Keratinocyte (primary cell): ENCODE measurements around the gene ABLIM1. TPM values are rescaled to one million over a fixed set of nuclear protein-coding genes. Genes with fewer than 3 reads are reported as not detected.
A peak's percentile ranks its signal among the peaks of the same experiment; 100 is the strongest.

ENCODE experiments used
- DNase-seq: peaks from one replicate; pipeline ENCODE4 v3.0.0-alpha.2; 2011; ENCODE audit warnings: low read depth, missing footprints, low spot score
- FAIRE-seq: peaks from 2 replicates; lab custom pipeline; 2011; peaks lifted over from hg19 to GRCh38; lab: Jason Lieb, UNC
- H2AFZ ChIP-seq: 2 replicates; pipeline ENCODE4 v1.6.0; 2012; ENCODE audit warnings: low read length, control low read depth, inconsistent platforms; ENCODE audit not compliant: control insufficient read depth
- H3K27ac ChIP-seq: 2 replicates; pipeline ENCODE4 v1.5.1; 2011; ENCODE audit warnings: low read length; ENCODE audit not compliant: control insufficient read depth, insufficient read depth
- H3K27me3 ChIP-seq: 3 replicates; pipeline ENCODE4 v1.6.0; 2011; ENCODE audit warnings: low read length; ENCODE audit not compliant: control insufficient read depth, insufficient read depth; ENCODE audit errors: extremely low read depth
- H3K36me3 ChIP-seq, 2 experiments: 2 replicates in 1 of 2; 3 replicates in 1 of 2; pipeline ENCODE4 v1.5.1; 2011; ENCODE audit warnings: low read length in 2 of 2, mild to moderate bottlenecking in 1 of 2; ENCODE audit not compliant: control insufficient read depth in 2 of 2, insufficient read depth in 2 of 2; ENCODE audit errors: extremely low read depth in 1 of 2
- H3K4me1 ChIP-seq: 3 replicates; pipeline ENCODE4 v1.5.1; 2011; ENCODE audit warnings: low read length; ENCODE audit not compliant: control insufficient read depth, insufficient read depth; ENCODE audit errors: extremely low read depth
- H3K4me2 ChIP-seq: 3 replicates; pipeline ENCODE4 v1.6.0; 2011; ENCODE audit warnings: low read depth, low read length; ENCODE audit not compliant: control insufficient read depth, insufficient read depth; ENCODE audit errors: extremely low read depth
- H3K4me3 ChIP-seq, 3 experiments: fragments of 200-600 bp in 1 of 3; sonication (generic) in 1 of 3; 2 replicates in 2 of 3; 3 replicates in 1 of 3; pipeline ENCODE4 v1.5.1; 2011 to 2016; ENCODE audit warnings: low read length in 3 of 3, mild to moderate bottlenecking in 3 of 3, control low read depth in 2 of 3, inconsistent platforms in 1 of 3, low read depth in 1 of 3, mixed read lengths in 1 of 3, mixed run types in 1 of 3, moderate library complexity in 1 of 3; ENCODE audit not compliant: control insufficient read depth in 2 of 3, insufficient read depth in 2 of 3; ENCODE audit errors: extremely low read depth in 1 of 3
- H3K79me2 ChIP-seq: 2 replicates; pipeline ENCODE4 v1.6.0; 2012; ENCODE audit warnings: low read length; ENCODE audit not compliant: control insufficient read depth, insufficient read depth
- H3K9ac ChIP-seq: 3 replicates; pipeline ENCODE4 v1.6.0; 2011; ENCODE audit warnings: low read length; ENCODE audit not compliant: control insufficient read depth, insufficient read depth; ENCODE audit errors: extremely low read depth
- H3K9me1 ChIP-seq: 3 replicates; pipeline ENCODE4 v1.6.0; 2011; ENCODE audit warnings: low read length; ENCODE audit not compliant: control insufficient read depth, insufficient read depth; ENCODE audit errors: extremely low read depth
- H3K9me3 ChIP-seq: 2 replicates; pipeline ENCODE4 v1.5.1; 2012; ENCODE audit warnings: low read depth, low read length; ENCODE audit not compliant: control insufficient read depth
- H4K20me1 ChIP-seq: 3 replicates; pipeline ENCODE4 v1.6.0; 2011; ENCODE audit warnings: low read length; ENCODE audit not compliant: control insufficient read depth, insufficient read depth; ENCODE audit errors: extremely low read depth
- CTCF ChIP-seq, 3 experiments: IDR thresholded peaks in 1 of 3; conservative IDR thresholded peaks in 1 of 3; optimal IDR thresholded peaks in 1 of 3; 2 replicates in 2 of 3; 3 replicates in 1 of 3; pipeline versions ENCODE3 to v1.5.1; 2011; ENCODE audit warnings: low read length in 3 of 3, mild to moderate bottlenecking in 3 of 3, moderate library complexity in 2 of 3, control low read depth in 1 of 3, inconsistent platforms in 1 of 3; ENCODE audit not compliant: insufficient read depth in 2 of 3; ENCODE audit errors: extremely low read depth in 1 of 3
- EZH2 ChIP-seq: IDR thresholded peaks from one replicate; pipeline ENCODE4 v1.6.1; 2012; ENCODE audit warnings: inconsistent platforms, mild to moderate bottlenecking, low read length, moderate library complexity
- dilution Hi-C: fragments of 300-500 bp; cut with MboI; formaldehyde crosslinking; loops from one replicate; pipeline ENCODE4 v1.7.0; 2020; ENCODE audit warnings: low sequenced_read_pairs; ENCODE audit not compliant: extremely low pct_ligation_motif_present
- polyA plus RNA-seq, 5 experiments: library from polyadenylated mRNA; depleted of rRNA in 3 of 5; stranded (reverse) in 3 of 5; stranded (forward) in 1 of 5; unstranded in 1 of 5; fragments of >200 nt; gene quantifications; 1 replicate in 1 of 5; 2 replicates in 3 of 5; 3 replicates in 1 of 5; pipeline versions ENCODE4 v1.2.1 to v1.2.3, GENCODE V29; 2011 to 2012; ENCODE audit warnings: missing spikeins in 2 of 5, low read depth in 1 of 5, low replicate concordance in 1 of 5

Gene ABLIM1
- polyA plus RNA-seq, 1 donor (not counting 4 experiments of a cell fraction or from before 2014, with no cell fraction given), result 55.2 TPM

DNA sequence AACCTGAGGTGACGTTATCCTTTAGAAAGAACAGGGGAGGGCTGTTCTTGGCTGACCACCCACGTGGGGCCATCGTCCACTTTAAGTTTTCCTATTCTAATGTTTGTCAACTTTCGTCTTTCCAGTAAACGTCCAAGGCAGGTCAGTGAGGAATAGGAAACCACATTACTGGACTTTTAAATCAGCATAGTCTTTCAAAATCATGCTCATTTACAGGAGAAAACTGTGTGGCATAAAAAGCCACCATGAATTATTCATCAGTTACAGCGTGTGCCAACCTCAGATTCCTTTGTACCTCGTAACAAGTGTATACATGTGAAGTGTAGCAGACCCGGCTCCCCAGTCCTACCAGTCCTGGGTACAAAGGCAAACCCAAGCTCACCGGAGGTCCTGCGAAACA lies 25.1 kb upstream of the ABLIM1 start:
- H3K4me1 ChIP-seq, result peaks cover 56% of the 10 kb centered on the region
- H3K79me2 ChIP-seq, result no peaks in the 10 kb centered on the region
- peak overlapping the region; percentile 94 for H3K4me2 ChIP-seq
- H3K9me3 ChIP-seq, result no peaks in the 10 kb centered on the region
- no peak for DNase-seq
- no peaks in the 10 kb centered on the region for H3K27me3 ChIP-seq
- FAIRE-seq, result peak; percentile 87
- peak overlapping the region; percentile 39 for H3K9ac ChIP-seq
- no peaks in the 10 kb centered on the region for H3K36me3 ChIP-seq
- no peaks in the 10 kb centered on the region for H3K9me1 ChIP-seq
- H3K4me3 ChIP-seq, result peak overlapping the region; percentile 12 to 68 (median 36)
- H4K20me1 ChIP-seq, result no peaks in the 10 kb centered on the region
- peak overlapping the region; percentile 13 for H3K27ac ChIP-seq
- TF ChIP-seq EZH2, result no peak
- TF ChIP-seq CTCF (optimal IDR thresholded peaks at IDR 0.05 in 1 of 3, IDR thresholded peaks at IDR 0.05 in 1 of 3, conservative IDR thresholded peaks at IDR 0.05 in 1 of 3; ENCODE audit: extremely low read depth in 1 of 3, insufficient read depth in 2 of 3, low read length in 3 of 3), result no peak
- H2AFZ ChIP-seq, result peak overlapping the region; percentile 84
- dilution Hi-C loops, result no loop called here

- dilution Hi-C loops, result no loop called here
Measured at GRCh38 chr10:114682532-114682931, 24.5 kb upstream of the ABLIM1 start.

More at GRCh38 chr10:114682532-114682931, 24.5 kb upstream of the ABLIM1 start:
- Histone ChIP-seq H3K4me3 (no peak overlapping the region), H3K36me3 (no peaks in the 10 kb centered on the region), H3K4me2 (peak overlapping the region; percentile 94), H3K27me3 (no peaks in the 10 kb centered on the region), H3K4me1 (peaks cover 56% of the 10 kb centered on the region), H4K20me1 (no peaks in the 10 kb centered on the region), H3K9ac (no peak overlapping the region), H3K79me2 (no peaks in the 10 kb centered on the region), H3K27ac (no peak overlapping the region), H3K9me1 (no peaks in the 10 kb centered on the region), H3K9me3 (no peaks in the 10 kb centered on the region), H2AFZ (no peak overlapping the region)
- FAIRE-seq (no peak), DNase-seq (no peak)
- no peak for TF ChIP-seq EZH2
- no peak for TF ChIP-seq CTCF (optimal IDR thresholded peaks at IDR 0.05 in 1 of 3, IDR thresholded peaks at IDR 0.05 in 1 of 3, conservative IDR thresholded peaks at IDR 0.05 in 1 of 3; ENCODE audit: extremely low read depth in 1 of 3, insufficient read depth in 2 of 3, low read length in 3 of 3)
